H1 (cell line): ENCODE data around the gene TRAPPC12. TPM values are rescaled to one million over a fixed set of nuclear protein-coding genes. Genes with fewer than 3 reads are reported as not detected.
"Not testable (repeated sequence)": the region's sequence is repeated elsewhere in the genome, so short reads cannot be mapped to it uniquely, and the experiment has no call there.

Experiments
- CTCF ChIA-PET: fragments of 300-600 bp; sonication (Branson Sonifier 250); formaldehyde crosslinking; loops from one replicate; lab custom pipeline; 2021; ENCODE audit not compliant: partially characterized antibody; lab: Charles Lee
- POLR2A ChIA-PET: fragments of 300-600 bp; sonication (Branson Sonifier 250); formaldehyde crosslinking; loops from one replicate; lab custom pipeline; 2021; ENCODE audit warnings: inconsistent platforms; ENCODE audit not compliant: partially characterized antibody; lab: Charles Lee
- DNase-seq, 2 experiments: peaks; one replicate each; pipeline versions ENCODE4 v3.0.0 to v3.0.0-alpha.2; 2010 to 2022; ENCODE audit warnings: low spot score in 2 of 2, low read depth in 1 of 2, mixed read lengths in 1 of 2
- FAIRE-seq: peaks from 2 replicates; lab custom pipeline; 2011; peaks lifted over from hg19 to GRCh38; lab: Jason Lieb, UNC
- H2AFZ ChIP-seq: 2 replicates; pipeline ENCODE4 v1.8.1; 2012; ENCODE audit warnings: low read length, inconsistent platforms
- H2AK5ac ChIP-seq: 2 replicates; pipeline ENCODE4 v1.6.1; 2013; ENCODE audit warnings: low read depth, low read length
- H2BK120ac ChIP-seq: replicated peaks from 2 replicates; pipeline ENCODE3; 2013; ENCODE audit warnings: low read depth, low read length, inconsistent platforms
- H2BK12ac ChIP-seq: 2 replicates; pipeline ENCODE4 v1.6.1; 2013; ENCODE audit warnings: low read depth, low read length
- H2BK15ac ChIP-seq: 2 replicates; pipeline ENCODE4 v1.6.1; 2013; ENCODE audit warnings: low read length
- H2BK20ac ChIP-seq: 2 replicates; pipeline ENCODE4 v1.6.1; 2013; ENCODE audit warnings: low read length
- H2BK5ac ChIP-seq: 2 replicates; pipeline ENCODE4 v1.6.1; 2013; ENCODE audit warnings: low read depth, low read length
- H3K14ac ChIP-seq: 2 replicates; pipeline ENCODE4 v1.6.1; 2013; ENCODE audit warnings: inconsistent platforms; ENCODE audit not compliant: insufficient read length
- H3K18ac ChIP-seq: 2 replicates; pipeline ENCODE4 v1.6.1; 2013; ENCODE audit warnings: low read length; ENCODE audit errors: extremely low read depth
- H3K23ac ChIP-seq: 2 replicates; pipeline ENCODE4 v1.6.1; 2013; ENCODE audit warnings: inconsistent platforms; ENCODE audit not compliant: insufficient read length
- H3K23me2 ChIP-seq: 2 replicates; pipeline ENCODE4 v1.6.1; 2013; ENCODE audit warnings: low read depth, low read length
- H3K27ac ChIP-seq: 2 replicates; pipeline ENCODE4 v1.6.1; 2011; ENCODE audit warnings: low read depth, low read length, inconsistent platforms
- H3K27me3 ChIP-seq, 4 experiments: replicated peaks in 1 of 4; 1 replicate in 1 of 4; 2 replicates in 3 of 4; pipeline versions ENCODE4 v1.6.1 to v1.8.1; 2011 to 2013; ENCODE audit warnings: low read length in 3 of 4, mild to moderate bottlenecking in 3 of 4, inconsistent platforms in 2 of 4, mixed read lengths in 2 of 4, moderate library complexity in 1 of 4; ENCODE audit not compliant: control insufficient read depth in 3 of 4, insufficient read depth in 3 of 4; ENCODE audit errors: extremely low read depth in 1 of 4
- H3K36me3 ChIP-seq, 4 experiments: 2 replicates each; pipeline versions ENCODE4 v1.6.1 to v1.8.1; 2011 to 2013; ENCODE audit warnings: mild to moderate bottlenecking in 4 of 4, low read length in 3 of 4, moderate library complexity in 2 of 4, control low read depth in 1 of 4, inconsistent platforms in 1 of 4; ENCODE audit not compliant: insufficient read depth in 4 of 4, control insufficient read depth in 2 of 4
- H3K4ac ChIP-seq: replicated peaks from 2 replicates; pipeline ENCODE3; 2013; ENCODE audit warnings: low read length, low read depth, mixed read lengths, inconsistent platforms; ENCODE audit not compliant: insufficient read length
- H3K4me1 ChIP-seq, 4 experiments: replicated peaks in 1 of 4; 1 replicate in 1 of 4; 2 replicates in 3 of 4; pipeline versions ENCODE4 v1.6.1 to v1.8.1; 2011 to 2013; ENCODE audit warnings: low read length in 3 of 4, inconsistent platforms in 2 of 4, mixed read lengths in 1 of 4; ENCODE audit not compliant: insufficient read depth in 4 of 4, control insufficient read depth in 3 of 4
- H3K4me2 ChIP-seq, 2 experiments: 2 replicates each; pipeline versions ENCODE4 v1.6.1 to v1.8.1; 2011 to 2013; ENCODE audit warnings: low read depth in 2 of 2, low read length in 2 of 2, control low read depth in 1 of 2, inconsistent platforms in 1 of 2, mild to moderate bottlenecking in 1 of 2; ENCODE audit not compliant: insufficient read depth in 1 of 2
- H3K4me3 ChIP-seq, 4 experiments: fragments of 200-600, 300-600 bp in 1 of 4; sonication (generic), shearing (Covaris generic), sonication (Bioruptor Twin) in 1 of 4; 2 replicates each; pipeline versions ENCODE4 v1.5.1 to v1.8.1; 2011 to 2016; ENCODE audit warnings: low read length in 4 of 4, low read depth in 3 of 4, control low read depth in 2 of 4, inconsistent platforms in 2 of 4, mild to moderate bottlenecking in 2 of 4, mixed read lengths in 1 of 4, moderate library complexity in 1 of 4; ENCODE audit not compliant: insufficient read depth in 2 of 4; ENCODE audit errors: extremely low read depth in 1 of 4
- H3K56ac ChIP-seq: replicated peaks from 2 replicates; pipeline ENCODE3; 2013; ENCODE audit warnings: low read depth, mild to moderate bottlenecking, mixed read lengths, low read length, inconsistent platforms; ENCODE audit not compliant: insufficient read length
- H3K79me1 ChIP-seq: 2 replicates; pipeline ENCODE4 v1.6.1; 2013; ENCODE audit warnings: low read depth, low read length, control low read depth
- H3K79me2 ChIP-seq, 2 experiments: 2 replicates each; pipeline versions ENCODE4 v1.6.1 to v1.8.1; 2012 to 2013; ENCODE audit warnings: low read length in 2 of 2, mild to moderate bottlenecking in 2 of 2, inconsistent platforms in 1 of 2; ENCODE audit not compliant: insufficient read depth in 2 of 2, control insufficient read depth in 1 of 2
- H3K9ac ChIP-seq, 4 experiments: replicated peaks in 1 of 4; 1 replicate in 1 of 4; 2 replicates in 3 of 4; pipeline versions ENCODE4 v1.6.1 to v1.8.1; 2011 to 2013; ENCODE audit warnings: low read depth in 3 of 4, low read length in 3 of 4, control low read depth in 2 of 4, mild to moderate bottlenecking in 2 of 4, moderate library complexity in 2 of 4, inconsistent platforms in 1 of 4; ENCODE audit errors: extremely low read depth in 1 of 4
- H3K9me3 ChIP-seq, 2 experiments: 2 replicates each; pipeline versions ENCODE4 v1.6.1 to v1.8.1; 2012 to 2013; ENCODE audit warnings: mild to moderate bottlenecking in 2 of 2, moderate library complexity in 2 of 2, control low read depth in 1 of 2, inconsistent platforms in 1 of 2, low read depth in 1 of 2, low read length in 1 of 2, mixed read lengths in 1 of 2; ENCODE audit not compliant: insufficient read depth in 2 of 2
- H4K20me1 ChIP-seq, 2 experiments: replicated peaks in 1 of 2; 2 replicates each; pipeline versions ENCODE3 to v1.8.1; 2011 to 2013; ENCODE audit warnings: inconsistent platforms in 2 of 2, low read length in 2 of 2, mild to moderate bottlenecking in 1 of 2; ENCODE audit not compliant: insufficient read depth in 2 of 2, control insufficient read depth in 1 of 2
- H4K5ac ChIP-seq: 2 replicates; pipeline ENCODE4 v1.6.1; 2013; ENCODE audit warnings: low read length, low read depth, mixed read lengths, inconsistent platforms; ENCODE audit not compliant: insufficient read length
- H4K8ac ChIP-seq: 2 replicates; pipeline ENCODE4 v1.8.0; 2013; ENCODE audit warnings: mild to moderate bottlenecking, moderate library complexity, low read length, inconsistent platforms; ENCODE audit not compliant: insufficient read depth; ENCODE audit errors: extremely low read depth
- H4K91ac ChIP-seq: replicated peaks from 2 replicates; pipeline ENCODE3; 2013; ENCODE audit warnings: low read length, mixed read lengths, inconsistent platforms; ENCODE audit not compliant: insufficient read length
- WGBS, 2 experiments: shearing (Covaris generic) in 1 of 2; methylation state at CpG; one replicate each; pipeline versions ENCODE4 v1.1.6 to v1.1.7; 2013 to 2015; ENCODE audit warnings: low lambda C conversion rate in 2 of 2, mixed read lengths in 2 of 2, inconsistent platforms in 1 of 2, low coverage in 1 of 2, missing lambda C conversion rate in 1 of 2; ENCODE audit not compliant: insufficient replicate concordance in 2 of 2, insufficient coverage in 1 of 2, insufficient read length in 1 of 2; ENCODE audit errors: extremely low coverage in 1 of 2, missing lambda C conversion rate in 1 of 2; 5-methylcytosine and 5-hydroxymethylcytosine counted together
- polyA plus RNA-seq, 7 experiments: library from polyadenylated mRNA; depleted of rRNA in 3 of 7; stranded (reverse) in 5 of 7; unstranded in 2 of 7; fragments of >200 nt in 5 of 7; fragments of 200-250 nt in 2 of 7; gene quantifications; 1 replicate in 5 of 7; 2 replicates in 1 of 7; 4 replicates in 1 of 7; pipeline versions ENCODE4 v1.2.1 to v1.2.3, GENCODE V29; 2011 to 2013; ENCODE audit warnings: missing spikeins in 2 of 7, mixed read lengths in 2 of 7
- total RNA-seq: library from RNA; stranded (reverse); fragmentation: NEBNext Ultra II Directional; extraction: Animal tissue kit (Norgen Biotek cat#: 25700); gene quantifications from 2 replicates; pipeline ENCODE4 v1.2.1, GENCODE V29; 2021

The TRAPPC12 gene
- total and polyA plus RNA-seq, 2 of the 8 experiments (the other 6 are each of a cell fraction or from before 2014, with no cell fraction given) = 35.0 to 67.3 TPM

DNA sequence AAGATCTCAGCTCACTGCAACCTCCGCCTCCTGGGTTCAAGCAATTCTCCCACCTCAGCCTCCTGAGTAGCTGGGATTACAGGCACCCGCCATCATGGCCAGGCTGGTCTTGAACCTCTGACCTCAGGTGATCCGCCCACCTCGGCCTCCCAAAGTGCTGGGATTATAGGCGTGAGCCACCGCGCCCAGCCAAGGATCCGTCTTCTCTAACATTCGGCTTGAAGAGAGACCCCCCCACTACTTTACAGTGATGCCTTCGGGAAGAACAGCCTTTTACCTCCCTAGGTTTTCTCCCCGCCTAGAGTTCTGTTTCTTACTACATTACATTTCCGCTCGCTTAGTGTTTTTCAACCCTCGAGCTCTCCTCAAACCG is 117.2 kb downstream of the TRAPPC12 start:
- not testable (repeated sequence) for H3K9ac ChIP-seq, H4K5ac ChIP-seq, H2BK12ac ChIP-seq, H3K27ac ChIP-seq, H2BK5ac ChIP-seq, H3K56ac ChIP-seq, H3K4me2 ChIP-seq, H3K23me2 ChIP-seq, H3K79me2 ChIP-seq, H2BK15ac ChIP-seq, H3K4me1 ChIP-seq, H3K23ac ChIP-seq, H4K20me1 ChIP-seq, H4K91ac ChIP-seq, H3K9me3 ChIP-seq, FAIRE-seq, H2BK120ac ChIP-seq, H3K4ac ChIP-seq, H2AFZ ChIP-seq, DNase-seq, H2AK5ac ChIP-seq, H3K14ac ChIP-seq, H3K79me1 ChIP-seq, H4K8ac ChIP-seq, H3K27me3 ChIP-seq, H2BK20ac ChIP-seq, H3K18ac ChIP-seq, H3K4me3 ChIP-seq
- CTCF ChIA-PET = interaction anchor here (0.7 to 2.0 kb wide), 4 partner anchors 17 to 1603 kb away, joined by 3 to 5 read pairs (median 4); no protein-coding TSS in a partner anchor
- WGBS, 2 experiments = 89% methylated on average over 15 of the region's 15 CpGs; no CpG with 5 or more reads in 1 of the 2 experiments
- POLR2A ChIA-PET = interaction anchor here (0.8 to 1.5 kb wide), 2 partner anchors 9 to 91 kb away, joined by 3 read pairs; no protein-coding TSS in a partner anchor
- peaks cover 2 to 11% (median 3%) of the 10 kb centered on the region in 4 experiments; a peak in 3 of 8 replicates for H3K36me3 ChIP-seq
